Endothelial cell of umbilical vein (primary cell): ENCODE results near the gene RGS1. TPM values are rescaled to one million over a fixed set of nuclear protein-coding genes. Genes with fewer than 3 reads are reported as not detected.

Experiments used
- BruUV-seq: library from RNA; stranded (reverse); fragments of 400-500 nt; replicated peaks from 2 replicates; lab custom pipeline; 2021; lab: Mats Ljungman, UMichigan
- CTCF ChIA-PET: fragments of 300-600, 350-600 bp; sonication (Branson Sonifier 250); formaldehyde crosslinking; loops from one replicate; lab custom pipeline; 2021; ENCODE audit warnings: antibody characterized with exemption, inconsistent platforms; lab: Charles Lee
- POLR2A ChIA-PET: fragments of 300-600, 350-600 bp; sonication (Branson Sonifier 250); formaldehyde crosslinking; loops from one replicate; lab custom pipeline; 2021; ENCODE audit warnings: antibody characterized with exemption, inconsistent platforms; lab: Charles Lee
- DNase-seq: peaks from one replicate; pipeline ENCODE4 v3.0.0-alpha.2; 2011; ENCODE audit warnings: low read depth, low spot score
- FAIRE-seq: peaks from 2 replicates; lab custom pipeline; 2011; peaks lifted over from hg19 to GRCh38; lab: Jason Lieb, UNC
- H2AFZ ChIP-seq: 2 replicates; pipeline ENCODE4 v1.6.0; 2012; ENCODE audit warnings: low read depth, low read length, control low read depth, inconsistent platforms
- H3K27ac ChIP-seq: 2 replicates; pipeline ENCODE4 v1.5.1; 2011; ENCODE audit warnings: low read depth, mild to moderate bottlenecking, control low read depth, low read length, moderate library complexity; ENCODE audit not compliant: insufficient read depth
- H3K27me3 ChIP-seq, 2 experiments: 2 replicates each; pipeline versions ENCODE4 v1.6.0 to v1.6.1; 2011; ENCODE audit warnings: low read length in 2 of 2, mixed read lengths in 1 of 2; ENCODE audit not compliant: control insufficient read depth in 2 of 2, insufficient read depth in 2 of 2
- H3K36me3 ChIP-seq, 2 experiments: 2 replicates in 1 of 2; 3 replicates in 1 of 2; pipeline ENCODE4 v1.5.1; 2011; ENCODE audit warnings: low read length in 2 of 2, mild to moderate bottlenecking in 1 of 2, moderate library complexity in 1 of 2; ENCODE audit not compliant: control insufficient read depth in 2 of 2, insufficient read depth in 2 of 2; ENCODE audit errors: extremely low read depth in 1 of 2
- H3K4me1 ChIP-seq: 3 replicates; pipeline ENCODE4 v1.5.1; 2011; ENCODE audit warnings: mild to moderate bottlenecking, low read length; ENCODE audit not compliant: control insufficient read depth, insufficient read depth; ENCODE audit errors: extremely low read depth
- H3K4me2 ChIP-seq: 2 replicates; pipeline ENCODE4 v1.6.1; 2011; ENCODE audit warnings: low read length, control low read depth, mixed read lengths; ENCODE audit not compliant: insufficient read depth
- H3K4me3 ChIP-seq, 3 experiments: fragments of 200-600 bp in 1 of 3; sonication (generic), shearing (Covaris generic) in 1 of 3; replicated peaks in 1 of 3; 2 replicates each; pipeline ENCODE4 v1.5.1; 2011 to 2016; ENCODE audit warnings: control low read depth in 3 of 3, low read length in 3 of 3, mild to moderate bottlenecking in 2 of 3, inconsistent platforms in 1 of 3, low read depth in 1 of 3, moderate library complexity in 1 of 3; ENCODE audit not compliant: insufficient read depth in 1 of 3
- H3K79me2 ChIP-seq: 2 replicates; pipeline ENCODE4 v1.6.0; 2012; ENCODE audit warnings: low read length, inconsistent platforms; ENCODE audit not compliant: control insufficient read depth, insufficient read depth
- H3K9ac ChIP-seq: replicated peaks from 2 replicates; pipeline ENCODE3; 2011; ENCODE audit warnings: low read length, control low read depth; ENCODE audit not compliant: insufficient read depth; ENCODE audit errors: extremely low read depth
- H3K9me1 ChIP-seq: replicated peaks from 3 replicates; pipeline ENCODE4 v1.6.0; 2011; ENCODE audit warnings: mild to moderate bottlenecking, low read length; ENCODE audit not compliant: control insufficient read depth, insufficient read depth; ENCODE audit errors: extremely low read depth
- H3K9me3 ChIP-seq: replicated peaks from 2 replicates; pipeline ENCODE4 v1.5.1; 2012; ENCODE audit warnings: low read length, inconsistent platforms; ENCODE audit not compliant: control insufficient read depth, insufficient read depth
- H4K20me1 ChIP-seq: replicated peaks from 2 replicates; pipeline ENCODE3; 2011; ENCODE audit warnings: mild to moderate bottlenecking, low read length; ENCODE audit not compliant: control insufficient read depth, insufficient read depth; ENCODE audit errors: extremely low read depth
- CTCF ChIP-seq, 2 donors: IDR thresholded peaks; 1 replicate in 1 of 2; 2 replicates in 1 of 2; pipeline ENCODE4 v1.5.1; 2011; ENCODE audit warnings: low read length in 2 of 2, mild to moderate bottlenecking in 2 of 2, moderate library complexity in 2 of 2, control low read depth in 1 of 2, inconsistent platforms in 1 of 2, low read depth in 1 of 2; ENCODE audit not compliant: insufficient read depth in 1 of 2; ENCODE audit errors: extremely low read depth in 1 of 2
- EZH2 ChIP-seq: IDR thresholded peaks from 2 replicates; pipeline ENCODE4 v1.6.1; 2012; ENCODE audit warnings: borderline replicate concordance, low read depth, mild to moderate bottlenecking, moderate library complexity, low read length, inconsistent platforms; ENCODE audit not compliant: severe bottlenecking
- FOS ChIP-seq: IDR thresholded peaks from 2 replicates; pipeline ENCODE4 v1.6.1; 2011; ENCODE audit warnings: mild to moderate bottlenecking, low read length, moderate library complexity, borderline replicate concordance; ENCODE audit not compliant: insufficient read depth
- GATA2 ChIP-seq: IDR thresholded peaks from 2 replicates; pipeline ENCODE4 v1.7.0; 2011; ENCODE audit warnings: low read depth, mild to moderate bottlenecking, moderate library complexity, mixed read lengths, low read length; ENCODE audit not compliant: insufficient read length, insufficient read depth
- JUN ChIP-seq: IDR thresholded peaks from 2 replicates; pipeline ENCODE4 v1.6.1; 2011; ENCODE audit warnings: borderline replicate concordance, low read depth; ENCODE audit not compliant: insufficient read length, insufficient read depth
- MAX ChIP-seq: IDR thresholded peaks from 2 replicates; pipeline ENCODE4 v1.6.1; 2011; ENCODE audit not compliant: insufficient read depth, insufficient read length
- MYC ChIP-seq: IDR thresholded peaks from one replicate; pipeline ENCODE4 v1.6.1; 2011; ENCODE audit warnings: mild to moderate bottlenecking, low read depth, low read length
- POLR2A ChIP-seq: IDR thresholded peaks from 2 replicates; pipeline ENCODE4 v1.6.1; 2012; ENCODE audit warnings: low read depth, mild to moderate bottlenecking, control low read depth, low read length
- POLR2AphosphoS5 ChIP-seq: IDR thresholded peaks from 2 replicates; pipeline ENCODE4 v1.6.1; 2012; ENCODE audit warnings: low read depth, mild to moderate bottlenecking, control low read depth, low read length, moderate library complexity; ENCODE audit not compliant: insufficient read depth
- dilution Hi-C: fragments of 300-500 bp; cut with MboI; formaldehyde crosslinking; loops from one replicate; pipeline ENCODE4 v1.15.0; 2019; ENCODE audit warnings: low sequenced_read_pairs; ENCODE audit not compliant: extremely low pct_ligation_motif_present
- intact Hi-C: fragments of 100-400 bp; cut with micrococcal nuclease; formaldehyde crosslinking; loops from one replicate; pipeline ENCODE4 v1.10.0; 2022
- polyA plus RNA-seq, 4 experiments: library from polyadenylated mRNA; depleted of rRNA in 3 of 4; stranded (reverse) in 3 of 4; unstranded in 1 of 4; fragments of >200 nt; gene quantifications; 2 replicates each; pipeline versions ENCODE4 v1.2.1 to v1.2.3, GENCODE V29; 2011 to 2012; ENCODE audit warnings: missing spikeins in 1 of 4
- total RNA-seq: library from RNA; stranded (reverse); gene quantifications from 2 replicates; pipeline ENCODE4 v1.2.3, GENCODE V29; 2021

The RGS1 gene
- total and polyA plus RNA-seq, 2 donors (not counting 3 experiments of a cell fraction or from before 2014, with no cell fraction given) = not detected

GRCh38 chr1:192568063-192568462 is 7.5 kb upstream of the RGS1 start:
- no peak overlapping the region for H3K27ac ChIP-seq
- no peaks in the 10 kb centered on the region for H3K9me3 ChIP-seq
- no peak for TF ChIP-seq GATA2
- no peak for TF ChIP-seq POLR2A
- TF ChIP-seq FOS = no peak
- TF ChIP-seq POLR2AphosphoS5 = no peak
- TF ChIP-seq CTCF (IDR thresholded peaks at IDR 0.05; ENCODE audit: extremely low read depth in 1 of 2, insufficient read depth in 1 of 2, low read depth in 1 of 2, low read length in 2 of 2) = no peak
- dilution Hi-C loops = no loop called here
- H2AFZ ChIP-seq = no peak overlapping the region
- BruUV-seq = no TSS peak
- H3K4me2 ChIP-seq = no peak overlapping the region
- no peaks in the 10 kb centered on the region for H3K36me3 ChIP-seq
- FAIRE-seq (no peak), DNase-seq (no peak)
- CTCF ChIA-PET = interaction anchor here (1.1 to 1.4 kb wide), 3 partner anchors 8 to 90 kb away, joined by 3 to 8 read pairs (median 3); partner anchors contain the start of gene RGS1
- no peaks in the 10 kb centered on the region for H3K4me1 ChIP-seq
- no peaks in the 10 kb centered on the region for H4K20me1 ChIP-seq
- intact Hi-C loops = no loop called here
- no peaks in the 10 kb centered on the region for H3K9me1 ChIP-seq
- H3K4me3 ChIP-seq = no peak overlapping the region
- POLR2A ChIA-PET = interaction anchor here (0.7 kb wide), 1 partner anchor 498 kb away, joined by 4 read pairs; no protein-coding TSS in a partner anchor
- H3K79me2 ChIP-seq = no peaks in the 10 kb centered on the region
- H3K9ac ChIP-seq = no peak overlapping the region
- H3K27me3 ChIP-seq = no peaks in the 10 kb centered on the region

GRCh38 chr1:192571668-192572067 is 3.9 kb upstream of the RGS1 start:
- H3K27me3 ChIP-seq = no peaks in the 10 kb centered on the region
- no peak overlapping the region for H3K9ac ChIP-seq
- H3K4me1 ChIP-seq = no peaks in the 10 kb centered on the region
- H3K9me1 ChIP-seq = no peaks in the 10 kb centered on the region
- H3K9me3 ChIP-seq = no peaks in the 10 kb centered on the region
- dilution Hi-C loops = no loop called here
- no peak overlapping the region for H3K4me3 ChIP-seq
- no peak overlapping the region for H2AFZ ChIP-seq
- FAIRE-seq (no peak), DNase-seq (no peak)
- no peaks in the 10 kb centered on the region for H3K36me3 ChIP-seq
- intact Hi-C loops = no loop called here
- no peaks in the 10 kb centered on the region for H4K20me1 ChIP-seq
- H3K27ac ChIP-seq = no peak overlapping the region
- TF ChIP-seq EZH2 (no peak), POLR2AphosphoS5 (no peak), JUN (no peak), FOS (no peak), MAX (no peak), GATA2 (no peak), POLR2A (no peak), CTCF (IDR thresholded peaks at IDR 0.05; ENCODE audit: extremely low read depth in 1 of 2, insufficient read depth in 1 of 2, low read depth in 1 of 2, low read length in 2 of 2) (no peak), MYC (no peak)
- no peaks in the 10 kb centered on the region for H3K79me2 ChIP-seq
- H3K4me2 ChIP-seq = no peak overlapping the region
- ChIA-PET CTCF (interaction anchor here (0.7 to 1.1 kb wide), 4 partner anchors 8 to 98 kb away, joined by 3 to 4 read pairs (median 3); no protein-coding TSS in a partner anchor), POLR2A (no interaction called here)
- BruUV-seq = no TSS peak
